ENCODE measurements around the gene LRP4. TPM values are rescaled to one million over a fixed set of nuclear protein-coding genes. Genes with fewer than 3 reads are reported as not detected.

LRP4 gene
- total and polyA plus RNA-seq, 2 of the 4 experiments (the other 2 are of a cell fraction) = 4.1 to 5.8 TPM

DNA sequence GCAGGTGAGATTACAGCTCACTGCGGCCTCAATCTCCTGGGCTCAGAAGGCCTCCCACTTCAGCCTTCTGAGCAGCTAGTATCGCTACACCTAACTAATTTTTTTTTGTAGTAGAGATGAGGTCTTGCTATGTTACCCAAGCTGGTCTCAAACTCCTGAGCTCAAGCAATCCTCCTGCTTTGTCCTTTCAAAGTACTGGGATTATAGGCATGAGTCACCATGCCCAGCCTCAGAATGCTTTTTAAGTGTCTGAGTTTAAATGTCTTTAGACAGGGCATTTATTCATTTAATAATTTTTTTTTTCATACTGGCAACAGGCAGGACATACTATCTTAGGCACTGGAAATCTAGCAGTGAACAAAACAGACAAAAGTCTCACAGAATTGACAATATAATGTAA, 27.7 kb downstream of the LRP4 start:
- ChIA-PET CTCF (interaction anchor here (2.0 kb wide), 1 partner anchor 262 kb away, joined by 8 read pairs; no protein-coding TSS in a partner anchor), POLR2A (ENCODE audit: unreplicated experiment) (no interaction called here)
- ATAC-seq (ENCODE audit: low read depth) (peak; percentile 56; the same call in 1 of the 2 replicates), DNase-seq (peak; percentile 36)
- Histone ChIP-seq H3K36me3 (ENCODE audit: control insufficient read depth, insufficient read depth, low read length) (peaks cover 7% of the 10 kb centered on the region), H3K4me2 (ENCODE audit: low read depth, low read length) (no peak overlapping the region), H3K4ac (ENCODE audit: low read depth, low read length) (no peak overlapping the region), H4K8ac (ENCODE audit: low read depth in 2 of 2, low read length in 2 of 2) (no peak overlapping the region), H2AFZ (replicated peaks; ENCODE audit: low read length, poor library complexity) (no peak overlapping the region), H4K20me1 (ENCODE audit: insufficient read depth, low read length) (no peaks in the 10 kb centered on the region), H4K5ac (ENCODE audit: low read depth, low read length) (no peak overlapping the region), H3K14ac (replicated peaks; ENCODE audit: low read depth, low read length) (no peak overlapping the region), H3K79me1 (ENCODE audit: low read depth in 1 of 2, low read length in 2 of 2) (no peaks in the 10 kb centered on the region), H3K18ac (ENCODE audit: low read depth, low read length) (no peak overlapping the region), H3K9ac (ENCODE audit: low read depth, low read length) (no peak overlapping the region), H3K56ac (ENCODE audit: extremely low read depth, insufficient read depth, low read length) (no peak overlapping the region), H2AK9ac (replicated peaks; ENCODE audit: low read depth, low read length, poor library complexity) (no peak overlapping the region), H3K4me1 (ENCODE audit: control insufficient read depth, insufficient read depth, low read length) (no peaks in the 10 kb centered on the region; the same call in 1 of the 2 replicates), H2BK5ac (ENCODE audit: low read depth, low read length, poor library complexity, severe bottlenecking) (no peak overlapping the region), H3K9me3 (ENCODE audit: control insufficient read depth, insufficient read depth, low read length) (no peaks in the 10 kb centered on the region), H2AK5ac (ENCODE audit: low read depth, low read length) (no peak overlapping the region), H3K9me1 (ENCODE audit: insufficient read depth, low read length) (no peaks in the 10 kb centered on the region), H2BK20ac (ENCODE audit: low read depth, low read length) (no peak overlapping the region), H3K23ac (ENCODE audit: low read depth, low read length) (no peak overlapping the region), H3K4me3 (ENCODE audit: insufficient read depth, low read depth, low read length) (no peak overlapping the region), H4K91ac (ENCODE audit: insufficient read depth, low read depth, low read length) (no peak overlapping the region), H2BK120ac (ENCODE audit: low read depth, low read length) (no peak overlapping the region), H2BK15ac (ENCODE audit: low read depth, low read length) (no peak overlapping the region), H3K27ac (ENCODE audit: insufficient read depth, low read length) (no peak overlapping the region), H3K27me3 (ENCODE audit: control insufficient read depth, insufficient read depth, low read length) (no peaks in the 10 kb centered on the region)
- dilution Hi-C loops (cut with HindIII; ENCODE audit: low sequenced_read_pairs, unreplicated experiment) (no loop called here), in situ Hi-C loops (cut with MboI; ENCODE audit: low sequenced_read_pairs) (loop anchor here (25.0 kb wide), 1 partner anchor 472 kb away; the partner anchor contains the start of gene MYBPC3), intact Hi-C loops (cut with micrococcal nuclease) (loop anchor here (1.0 kb wide), 1 partner anchor 30 kb away; no protein-coding TSS in a partner anchor)
- BruUV-seq (replicated peaks) = no TSS peak
- WGBS, 2 experiments (ENCODE audit: extremely low coverage in 2 of 2, insufficient read length in 1 of 2) = no CpG with 5 or more reads among the region's 2 CpGs
- TF ChIP-seq RAD21 (IDR thresholded peaks at IDR 0.05; ENCODE audit: low read length) (no peak), MAZ (IDR thresholded peaks at IDR 0.05; ENCODE audit: borderline replicate concordance, low read depth, low read length) (no peak), USF2 (IDR thresholded peaks at IDR 0.05; ENCODE audit: low read depth, low read length) (no peak), CEBPB (IDR thresholded peaks at IDR 0.05; ENCODE audit: low read depth, low read length) (no peak), FOS (IDR thresholded peaks at IDR 0.05; ENCODE audit: low read depth, low read length) (no peak), RCOR1 (IDR thresholded peaks at IDR 0.05; ENCODE audit: insufficient replicate concordance, low read length) (no peak), BHLHE40 (IDR thresholded peaks at IDR 0.05; ENCODE audit: low read depth, low read length) (no peak), CHD1 (IDR thresholded peaks at IDR 0.05; ENCODE audit: low read depth, low read length) (no peak), NFE2L2 (IDR thresholded peaks at IDR 0.05; ENCODE audit: low read depth, low read length) (no peak), POLR2A (IDR thresholded peaks at IDR 0.05; ENCODE audit: low read depth, low read length) (no peak), RFX5 (IDR thresholded peaks at IDR 0.05; ENCODE audit: low read depth, low read length) (no peak)
- TF ChIP-seq, protein P1, sequence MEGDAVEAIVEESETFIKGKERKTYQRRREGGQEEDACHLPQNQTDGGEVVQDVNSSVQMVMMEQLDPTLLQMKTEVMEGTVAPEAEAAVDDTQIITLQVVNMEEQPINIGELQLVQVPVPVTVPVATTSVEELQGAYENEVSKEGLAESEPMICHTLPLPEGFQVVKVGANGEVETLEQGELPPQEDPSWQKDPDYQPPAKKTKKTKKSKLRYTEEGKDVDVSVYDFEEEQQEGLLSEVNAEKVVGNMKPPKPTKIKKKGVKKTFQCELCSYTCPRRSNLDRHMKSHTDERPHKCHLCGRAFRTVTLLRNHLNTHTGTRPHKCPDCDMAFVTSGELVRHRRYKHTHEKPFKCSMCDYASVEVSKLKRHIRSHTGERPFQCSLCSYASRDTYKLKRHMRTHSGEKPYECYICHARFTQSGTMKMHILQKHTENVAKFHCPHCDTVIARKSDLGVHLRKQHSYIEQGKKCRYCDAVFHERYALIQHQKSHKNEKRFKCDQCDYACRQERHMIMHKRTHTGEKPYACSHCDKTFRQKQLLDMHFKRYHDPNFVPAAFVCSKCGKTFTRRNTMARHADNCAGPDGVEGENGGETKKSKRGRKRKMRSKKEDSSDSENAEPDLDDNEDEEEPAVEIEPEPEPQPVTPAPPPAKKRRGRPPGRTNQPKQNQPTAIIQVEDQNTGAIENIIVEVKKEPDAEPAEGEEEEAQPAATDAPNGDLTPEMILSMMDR (conservative IDR thresholded peaks at IDR 0.05; ENCODE audit: low read depth, low read length) = no peak
- TF ChIP-seq, protein P2, sequence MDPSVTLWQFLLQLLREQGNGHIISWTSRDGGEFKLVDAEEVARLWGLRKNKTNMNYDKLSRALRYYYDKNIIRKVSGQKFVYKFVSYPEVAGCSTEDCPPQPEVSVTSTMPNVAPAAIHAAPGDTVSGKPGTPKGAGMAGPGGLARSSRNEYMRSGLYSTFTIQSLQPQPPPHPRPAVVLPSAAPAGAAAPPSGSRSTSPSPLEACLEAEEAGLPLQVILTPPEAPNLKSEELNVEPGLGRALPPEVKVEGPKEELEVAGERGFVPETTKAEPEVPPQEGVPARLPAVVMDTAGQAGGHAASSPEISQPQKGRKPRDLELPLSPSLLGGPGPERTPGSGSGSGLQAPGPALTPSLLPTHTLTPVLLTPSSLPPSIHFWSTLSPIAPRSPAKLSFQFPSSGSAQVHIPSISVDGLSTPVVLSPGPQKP (IDR thresholded peaks at IDR 0.05; ENCODE audit: borderline replicate concordance, low read depth, low read length) = no peak
